Dedifferentiated amniotic fluid mesenchymal stem cell (primary cell): ENCODE results near the gene GPR17.

Source experiments
- DNase-seq: peaks from one replicate; pipeline ENCODE4 v3.0.0-alpha.2; 2016; ENCODE audit errors: extremely low spot score

The GPR17 gene

GRCh38 chr2:127671557-127672302 is 25.8 kb downstream of the GPR17 start:
- no peak for DNase-seq

- DNase-seq = no peak
Observed at GRCh38 chr2:127672341-127673224, 26.6 kb downstream of the GPR17 start.

- DNase-seq = no peak
Observed at GRCh38 chr2:127673291-127674069, 27.5 kb downstream of the GPR17 start.

GRCh38 chr2:127674241-127675209 is 28.6 kb downstream of the GPR17 start:
- no peak for DNase-seq

- DNase-seq = peak; percentile 52
Observed at GRCh38 chr2:127675331-127676261, 29.6 kb downstream of the GPR17 start, which contains the start of gene LIMS2. Gene LIMS2, minus strand, starts transcription at chr2:127675530. Its CDS starts 506 bp downstream, at chr2:127675024.

- DNase-seq = no peak
Observed at GRCh38 chr2:127676906-127677305, 31.0 kb downstream of the GPR17 start.

DNA sequence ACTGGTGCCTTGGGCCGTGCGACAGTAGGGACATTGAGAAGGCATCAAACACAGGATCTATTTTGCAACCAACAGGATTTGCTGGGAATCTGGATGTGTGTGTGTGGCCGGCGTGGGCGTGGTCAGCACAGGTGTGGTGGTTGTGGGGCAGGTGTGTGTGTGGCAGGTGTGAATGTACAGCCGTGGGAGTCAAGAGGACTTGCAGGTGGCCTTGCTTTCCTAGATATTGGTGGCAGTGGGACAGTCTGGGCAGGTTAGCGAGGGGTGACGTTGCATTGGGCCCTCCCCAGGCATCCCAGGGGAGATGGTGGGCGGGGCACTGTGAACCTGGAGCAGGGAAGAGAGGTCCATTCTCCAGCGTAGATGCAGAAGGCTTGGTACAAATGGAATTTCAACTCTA is 32.6 kb downstream of the GPR17 start:
- no peak for DNase-seq

DNA sequence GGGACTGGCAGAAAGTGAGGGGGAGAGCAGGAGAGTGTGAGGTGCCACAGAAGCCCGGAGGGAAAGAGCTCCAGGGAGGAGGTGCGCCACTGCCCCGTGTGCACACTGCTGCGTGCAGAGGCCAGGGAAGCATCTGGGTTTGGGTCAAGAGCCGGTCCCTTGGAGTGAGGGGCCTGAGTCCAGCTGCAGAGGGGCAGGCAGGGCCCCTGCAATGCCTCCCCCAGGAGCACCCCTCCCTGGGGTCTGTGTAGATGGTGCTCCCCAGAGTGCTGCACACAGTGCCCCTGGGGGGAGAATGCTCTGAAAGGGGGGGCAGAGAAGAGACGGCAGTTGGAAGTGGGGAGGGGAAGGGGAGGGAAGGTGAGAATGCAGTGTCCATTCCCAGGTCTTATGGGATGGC is 33.0 kb downstream of the GPR17 start:
- DNase-seq = no peak

DNA sequence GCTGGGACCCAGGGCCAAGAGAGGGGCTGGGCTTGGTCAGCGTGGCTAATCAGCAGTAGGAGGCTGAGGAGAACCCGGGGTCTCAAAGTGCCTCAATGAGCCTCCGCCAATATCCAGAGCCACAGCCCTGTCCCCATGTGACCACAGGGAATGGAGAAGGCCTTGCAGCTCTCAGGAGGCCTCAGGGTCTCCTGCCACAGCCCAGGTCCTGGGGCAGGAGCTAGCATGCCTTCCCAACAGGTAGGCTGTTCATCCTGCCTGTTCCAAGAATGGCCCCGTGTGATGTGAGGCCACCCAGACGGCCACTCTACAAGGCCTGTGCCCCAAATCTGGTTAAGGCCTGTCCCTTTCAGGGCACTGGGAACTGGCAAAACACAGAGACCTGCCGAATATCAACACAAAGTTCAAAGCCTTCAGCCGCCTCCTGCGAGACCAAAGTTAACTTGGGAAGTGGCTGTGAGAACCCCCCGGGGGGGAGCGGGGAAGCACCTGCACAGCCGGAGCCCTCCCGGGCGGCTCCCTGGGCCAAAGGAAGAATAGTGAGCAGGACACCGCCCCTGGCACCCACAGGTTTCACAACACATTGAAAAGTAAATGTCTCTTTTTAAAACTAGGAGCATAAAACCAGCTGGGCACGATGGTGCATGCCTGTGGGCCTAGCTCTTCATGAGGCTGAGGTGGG is 33.9 kb downstream of the GPR17 start:
- no peak for DNase-seq

GRCh38 chr2:127680706-127681287 is 34.8 kb downstream of the GPR17 start:
- no peak for DNase-seq

DNA sequence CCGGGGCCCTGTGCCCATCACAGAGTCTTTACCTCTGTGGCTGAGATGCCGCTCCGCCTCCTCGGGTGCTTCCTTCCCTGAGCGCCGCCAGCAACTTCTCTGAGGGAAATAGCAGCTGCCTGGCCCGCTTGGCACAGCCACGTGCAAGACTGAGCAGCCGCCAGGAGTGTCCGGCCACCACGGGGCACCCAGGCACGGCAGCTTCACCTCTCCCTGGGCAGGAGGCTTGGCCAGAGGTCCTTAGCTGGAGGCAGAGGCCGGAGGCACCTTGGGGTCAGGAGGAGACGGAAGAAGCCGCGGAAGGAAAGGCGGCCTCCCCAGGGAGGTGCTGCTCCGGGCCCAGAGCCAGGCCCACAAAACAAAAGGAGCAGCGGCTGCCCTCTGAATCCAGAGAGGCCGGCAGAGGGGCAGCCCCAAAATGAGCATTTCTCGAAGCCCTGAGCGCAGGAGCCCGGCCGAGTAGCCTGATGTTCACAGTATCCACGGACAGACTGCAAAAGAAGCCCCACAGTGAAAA is 35.4 kb downstream of the GPR17 start:
- DNase-seq = no peak

DNA sequence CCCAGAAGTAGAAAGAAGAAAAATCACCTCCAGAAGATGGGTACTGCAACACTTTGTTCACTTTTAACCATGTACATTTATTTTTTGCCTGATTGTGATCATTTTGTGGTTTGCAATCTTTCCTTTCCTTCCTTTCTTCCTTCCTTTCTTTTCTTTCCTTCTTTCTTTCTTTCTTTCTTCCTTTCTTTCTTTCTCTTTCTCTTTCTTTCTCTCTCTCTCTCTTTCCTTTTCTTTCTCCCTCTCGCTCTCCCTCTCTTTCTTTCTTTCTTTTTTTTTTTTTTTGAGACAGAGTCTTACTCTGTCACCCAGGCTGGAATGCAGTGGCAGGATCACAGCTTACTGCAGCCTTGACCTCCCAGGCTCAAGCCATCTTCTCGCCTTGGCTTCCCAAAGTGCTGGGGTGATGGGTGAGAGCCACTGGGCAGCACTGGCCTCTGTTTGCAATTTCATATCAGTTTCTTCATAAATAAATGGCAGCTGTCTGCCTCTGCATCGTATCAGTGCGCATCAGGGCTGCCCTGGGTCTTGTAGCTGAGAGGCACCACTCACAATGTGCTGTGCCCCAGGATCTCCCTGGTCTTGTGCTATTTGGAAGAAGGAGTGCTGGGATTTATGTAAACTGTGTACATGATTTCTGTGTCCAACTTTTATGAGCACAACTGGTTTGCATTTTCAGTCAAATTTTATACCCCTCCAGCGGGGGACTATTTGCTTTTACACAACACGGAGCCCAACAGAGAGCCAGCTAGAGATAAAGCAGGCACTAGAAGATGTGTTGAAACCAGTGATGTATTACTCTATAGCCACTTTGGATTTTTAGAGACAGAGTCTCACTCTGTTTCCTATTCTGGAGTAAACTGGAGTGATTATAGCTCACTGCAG is 36.3 kb downstream of the GPR17 start:
- no peak for DNase-seq

DNA sequence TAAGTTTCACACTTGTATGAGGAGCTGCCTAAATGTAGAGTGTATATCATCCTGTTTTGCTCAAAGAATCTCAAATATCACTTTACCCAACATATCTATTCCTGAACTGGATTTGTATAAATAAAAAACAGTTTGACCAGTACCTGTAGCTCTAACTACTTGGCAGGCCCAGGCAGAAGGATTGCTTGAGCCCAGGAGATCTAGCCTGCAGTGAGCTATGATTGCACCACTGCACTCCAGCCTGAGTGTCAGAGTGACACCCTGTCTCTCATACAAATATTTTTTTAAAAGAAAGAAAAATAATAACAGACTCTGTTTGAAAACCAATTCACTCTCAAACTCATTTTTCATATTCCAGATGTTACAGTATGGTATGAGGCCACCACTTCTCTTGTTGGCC is 37.1 kb downstream of the GPR17 start:
- no peak for DNase-seq

DNA sequence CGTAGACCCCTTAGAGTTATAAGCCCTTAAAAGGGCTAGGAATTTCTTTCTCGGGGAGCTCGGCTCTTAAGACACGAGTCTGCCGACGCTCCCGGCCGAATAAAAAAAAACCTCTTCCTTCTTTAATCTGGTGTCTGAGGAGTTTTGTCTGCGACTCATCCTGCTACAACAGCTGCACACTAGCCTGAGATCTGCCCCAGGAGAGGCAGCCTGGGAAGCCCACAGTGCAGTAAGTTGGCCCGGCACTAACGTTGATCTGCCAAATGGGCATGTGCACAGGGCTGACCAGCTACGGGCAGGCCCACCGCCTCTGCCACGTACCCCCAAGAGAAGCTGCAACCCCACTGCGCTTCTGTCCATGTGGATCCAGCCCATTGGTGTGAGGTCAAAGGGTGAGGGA is 37.8 kb downstream of the GPR17 start:
- no peak for DNase-seq

GRCh38 chr2:127685410-127686080 is 39.6 kb downstream of the GPR17 start:
- no peak for DNase-seq

- no peak for DNase-seq
Observed at GRCh38 chr2:127688405-127688804, 42.5 kb downstream of the GPR17 start.

GRCh38 chr2:127690696-127691095 is 44.7 kb downstream of the GPR17 start:
- DNase-seq = no peak
